ENCODE measurements around the gene ESRRG.
"Not testable (repeated sequence)": the region's sequence is repeated elsewhere in the genome, so short reads cannot be mapped to it uniquely, and the experiment has no call there.

Gene ESRRG

DNA sequence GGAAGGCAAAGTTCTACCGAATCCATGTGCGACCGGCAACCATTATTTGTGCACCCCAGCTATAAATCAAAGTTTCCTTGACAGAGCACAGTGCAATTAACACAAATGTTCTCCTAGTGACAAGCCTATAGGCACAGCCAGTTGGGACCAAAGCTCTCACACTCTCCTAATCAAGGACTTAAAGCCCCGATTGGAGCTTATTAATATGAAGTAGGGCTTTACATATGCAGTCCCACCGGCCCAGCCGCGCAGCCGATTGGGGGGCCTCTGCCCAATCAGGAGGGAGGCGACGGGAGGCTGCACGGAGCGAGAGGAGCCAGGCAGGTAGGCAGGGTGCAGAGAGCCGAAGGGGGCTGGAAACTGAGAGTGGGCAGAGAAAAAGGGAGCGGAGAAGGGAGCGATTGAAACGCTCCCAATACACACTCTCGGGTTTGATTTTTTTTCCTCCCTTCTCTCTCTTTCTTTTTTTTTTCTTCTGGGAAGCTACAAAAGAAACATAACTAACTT, at the start of gene ESRRG:
Gene ESRRG (minus strand): TSS at position 156 of the 507 bp plus-strand sequence. CDS start 130 bp downstream, at position 26.
- no peak for DNase-seq

DNA sequence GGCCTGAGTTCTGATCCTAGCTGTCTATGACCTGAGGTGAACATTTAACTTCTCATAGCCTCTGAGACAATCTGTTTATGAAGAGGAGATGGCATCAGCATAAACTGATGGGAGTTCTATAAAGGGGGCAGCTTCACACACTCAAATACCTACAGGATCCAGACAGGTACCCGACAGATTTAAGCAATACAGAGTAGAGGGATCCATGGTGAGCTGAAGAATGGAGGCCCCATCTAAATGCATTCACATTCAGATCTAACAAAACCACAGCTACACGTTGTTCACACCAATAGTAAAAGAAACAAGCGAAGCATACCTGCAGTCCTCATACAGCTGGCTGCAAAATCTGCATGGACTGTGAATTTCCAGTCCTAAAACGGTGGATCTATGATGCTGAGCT, 48.7 kb upstream of the ESRRG start:
- DNase-seq: no peak

DNA sequence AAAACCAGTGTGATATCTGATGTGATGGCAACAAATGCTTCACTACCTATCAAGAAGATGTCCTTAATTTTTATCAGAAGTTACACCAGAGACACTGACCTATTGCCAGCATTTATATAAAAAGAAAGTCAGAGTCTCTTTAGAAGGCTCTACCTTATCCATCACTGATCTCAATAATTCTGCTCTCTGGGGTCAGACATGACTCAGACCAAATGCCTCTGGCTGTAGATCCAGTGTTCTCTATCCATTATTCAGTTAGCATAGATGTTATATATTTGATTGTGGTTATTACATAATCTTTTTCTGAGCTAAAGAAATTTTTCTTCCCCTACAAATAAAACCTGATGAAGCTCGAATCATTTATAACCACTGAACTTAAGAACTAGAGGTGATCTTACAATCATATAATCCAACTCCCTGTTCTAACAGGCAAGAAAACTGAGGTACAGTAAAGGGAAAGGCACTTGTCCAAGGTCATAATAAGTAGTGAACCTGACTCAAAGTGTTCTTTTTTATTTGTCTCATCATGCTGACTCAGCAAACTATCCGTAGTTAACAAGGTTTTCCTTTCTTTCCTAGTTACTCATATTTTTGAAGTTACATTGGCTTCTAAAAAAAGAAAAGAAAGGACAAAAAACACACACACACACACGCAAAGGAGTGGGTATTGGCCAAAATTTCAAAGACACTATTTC, 43.6 kb upstream of the ESRRG start:
- DNase-seq: no peak

DNA sequence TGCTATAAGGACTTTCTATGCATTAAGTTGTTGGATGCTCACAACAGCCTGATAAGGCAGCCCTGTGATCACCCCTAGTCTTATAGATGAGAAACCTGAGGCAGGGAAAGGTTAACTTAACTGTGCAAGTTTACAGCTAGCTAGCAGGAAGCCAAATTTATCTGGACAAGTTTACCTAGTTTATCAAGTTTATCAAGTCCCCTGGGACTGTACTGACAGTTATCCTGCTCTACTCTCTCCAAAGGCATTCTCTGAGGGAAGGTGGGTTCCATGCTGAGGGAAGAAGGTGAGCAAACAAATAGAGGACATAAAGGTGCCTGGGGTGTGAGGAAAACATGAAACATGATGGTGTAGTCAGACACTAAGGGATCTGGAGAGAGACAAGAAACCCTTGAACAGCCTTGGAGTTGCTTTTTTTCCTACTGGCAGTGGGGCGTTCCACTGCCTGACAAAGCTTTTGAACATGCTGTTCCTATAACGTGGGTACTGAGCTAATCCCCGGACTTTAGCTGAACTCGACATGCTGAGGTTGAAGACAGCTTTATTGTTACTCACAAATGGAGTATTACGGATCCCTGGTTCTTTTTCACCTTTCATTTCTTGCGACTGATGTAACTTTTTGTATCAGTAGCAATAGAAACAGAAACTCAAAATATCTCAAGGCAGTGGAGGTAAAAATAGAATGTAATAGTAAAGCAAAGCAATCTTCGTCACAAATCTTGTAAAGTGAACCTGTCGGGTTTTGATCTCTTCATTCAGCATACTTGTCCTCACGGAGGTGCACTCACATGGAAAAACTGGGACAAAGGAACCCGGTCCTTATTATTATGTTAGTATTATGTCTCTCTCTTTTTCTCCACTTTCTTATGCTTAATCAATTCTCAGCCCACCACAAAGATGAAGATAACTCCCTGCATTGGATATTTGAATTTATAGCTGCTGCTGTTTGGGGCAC, 42.4 kb upstream of the ESRRG start:
- no peak for DNase-seq

DNA sequence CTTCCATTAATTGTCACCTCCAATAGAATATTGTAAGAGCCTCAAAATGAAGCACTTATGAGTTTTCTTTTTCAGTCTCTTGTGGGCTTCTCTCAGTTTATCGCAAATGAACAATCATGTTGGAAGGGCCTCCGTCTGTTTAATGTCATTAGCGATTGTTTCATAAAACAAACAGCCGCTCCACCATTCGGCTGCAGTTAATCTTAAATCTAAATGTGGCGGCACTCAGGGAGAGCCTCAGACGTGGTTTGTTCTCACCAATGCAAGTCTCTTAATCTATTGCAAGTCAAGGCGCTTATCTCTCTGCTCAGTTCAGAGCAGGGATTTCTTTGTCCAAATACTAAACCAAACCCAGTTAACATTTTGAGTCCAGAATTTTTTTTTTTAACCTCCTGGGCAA, 34.9 kb upstream of the ESRRG start:
- no peak for DNase-seq

DNA sequence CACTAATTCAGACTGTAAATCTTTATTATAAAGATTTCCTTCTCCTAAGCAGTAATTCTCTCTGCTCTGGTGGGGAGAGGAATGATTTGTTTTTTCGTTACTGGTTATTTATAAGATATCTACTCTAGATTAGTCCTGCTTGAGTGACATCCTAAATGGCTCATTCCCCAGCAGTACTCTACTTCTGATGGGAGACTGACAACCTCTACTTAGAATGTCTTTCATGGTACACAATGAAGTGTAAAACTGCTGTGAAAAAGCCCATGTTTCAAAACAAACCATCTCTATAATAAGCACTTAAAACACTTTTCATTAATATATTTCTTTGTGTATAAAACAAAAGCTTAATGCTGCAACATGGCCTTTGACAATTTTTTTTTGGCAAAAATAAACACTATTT, 33.9 kb upstream of the ESRRG start:
- DNase-seq: no peak

DNA sequence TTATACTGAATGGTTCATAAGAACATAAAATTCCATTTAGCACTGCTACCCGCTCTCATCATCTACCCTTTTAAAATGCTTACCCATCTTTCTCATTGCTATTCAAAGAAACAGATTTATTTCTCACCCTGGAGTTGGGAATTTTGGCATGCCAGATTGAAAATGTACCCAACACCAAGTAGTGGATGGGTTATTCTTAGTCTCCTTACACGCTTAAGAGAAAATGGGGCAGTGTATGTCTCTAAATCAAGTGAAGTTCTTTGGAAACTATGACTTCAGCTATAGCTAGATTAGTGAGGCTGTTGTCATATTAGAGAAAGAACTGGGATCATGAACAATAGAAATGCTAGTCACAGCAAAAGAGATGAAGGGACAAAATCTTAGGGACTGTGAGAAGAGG, 27.7 kb upstream of the ESRRG start:
- DNase-seq: no peak

DNA sequence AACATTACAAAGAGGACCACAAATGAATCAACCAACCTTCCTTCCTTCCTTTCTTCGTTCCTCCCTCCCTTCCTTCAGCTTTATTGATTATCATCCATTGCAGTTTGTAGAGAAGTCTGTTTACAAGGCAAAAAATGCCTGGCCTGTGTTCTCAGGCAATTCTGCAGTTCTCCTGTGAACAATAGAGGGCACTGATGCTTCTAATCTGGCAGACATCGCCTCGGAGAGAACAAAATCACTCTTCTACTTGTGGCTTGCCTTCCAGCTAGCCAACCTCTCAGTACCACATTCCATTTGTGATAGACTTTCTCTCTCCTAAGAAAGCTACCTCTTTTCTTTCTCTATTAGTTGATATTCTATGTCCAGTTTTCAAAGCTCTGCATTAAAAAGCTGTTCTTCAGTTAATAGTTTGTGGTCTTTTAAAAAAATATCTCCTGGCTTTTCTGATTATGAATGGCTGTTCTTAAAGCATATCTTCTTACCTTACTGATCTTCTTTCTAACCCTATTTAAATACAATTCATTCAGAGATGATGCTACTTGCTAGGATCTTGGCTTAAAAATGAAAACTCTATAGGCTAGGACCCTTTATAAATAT, 26.9 kb upstream of the ESRRG start:
- no peak for DNase-seq

DNA sequence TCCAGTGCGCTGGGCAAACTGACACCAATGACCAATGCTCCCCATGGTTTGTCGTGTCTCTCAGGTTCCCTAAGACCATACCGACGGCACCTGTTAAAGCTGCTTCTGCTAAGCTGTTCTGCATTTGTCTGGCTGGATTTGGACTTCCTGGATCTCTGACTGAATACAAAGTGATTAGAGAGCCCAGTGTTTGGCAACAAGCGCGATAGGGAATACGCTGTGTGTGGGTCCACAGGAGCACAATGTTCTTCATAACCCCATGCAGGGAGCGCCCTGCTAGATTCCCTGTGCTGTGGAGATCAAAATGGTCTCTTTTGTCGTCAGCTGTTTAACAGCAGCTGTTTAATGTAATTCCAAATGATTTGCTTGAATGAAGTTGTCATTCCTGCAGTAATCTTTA, 26.0 kb upstream of the ESRRG start:
- DNase-seq: no peak

DNA sequence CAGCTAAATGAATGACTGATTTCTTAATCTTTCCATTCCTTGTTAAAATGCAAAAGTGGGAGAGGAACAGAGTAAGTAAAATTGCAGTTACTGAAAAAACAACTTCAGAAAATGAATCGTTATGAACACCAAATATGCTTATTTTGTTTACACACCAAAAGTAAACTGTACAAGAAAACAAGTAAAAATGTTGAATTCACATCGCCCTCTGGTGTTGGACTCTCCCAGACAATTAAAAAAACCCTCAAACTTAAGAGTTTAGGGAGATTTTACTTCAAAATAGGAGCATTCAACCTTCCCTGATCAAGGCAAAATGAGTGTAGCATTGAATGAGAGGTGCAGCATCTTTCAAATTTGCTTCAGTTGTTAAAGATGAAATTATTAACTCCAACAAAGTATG, 19.4 kb upstream of the ESRRG start:
- DNase-seq: no peak

DNA sequence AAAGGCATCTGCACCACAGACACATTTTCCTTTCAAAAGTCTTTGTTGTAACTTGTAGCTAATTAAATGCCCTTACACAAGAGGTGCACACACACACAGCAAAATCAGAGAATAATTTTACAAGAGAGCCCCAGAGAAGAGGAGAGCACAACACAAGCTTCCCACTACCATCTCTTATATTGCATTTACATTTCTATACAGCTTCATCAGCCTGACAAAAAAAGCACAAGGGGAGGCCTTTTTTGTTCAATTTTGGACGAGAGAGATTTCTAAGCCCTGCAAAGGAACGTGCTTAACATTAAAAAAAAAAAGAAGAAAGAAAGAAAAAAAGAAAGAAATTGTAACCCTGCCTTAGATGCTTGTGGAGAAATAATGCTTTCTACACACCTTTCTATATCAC, 17.1 kb upstream of the ESRRG start:
- DNase-seq: no peak

DNA sequence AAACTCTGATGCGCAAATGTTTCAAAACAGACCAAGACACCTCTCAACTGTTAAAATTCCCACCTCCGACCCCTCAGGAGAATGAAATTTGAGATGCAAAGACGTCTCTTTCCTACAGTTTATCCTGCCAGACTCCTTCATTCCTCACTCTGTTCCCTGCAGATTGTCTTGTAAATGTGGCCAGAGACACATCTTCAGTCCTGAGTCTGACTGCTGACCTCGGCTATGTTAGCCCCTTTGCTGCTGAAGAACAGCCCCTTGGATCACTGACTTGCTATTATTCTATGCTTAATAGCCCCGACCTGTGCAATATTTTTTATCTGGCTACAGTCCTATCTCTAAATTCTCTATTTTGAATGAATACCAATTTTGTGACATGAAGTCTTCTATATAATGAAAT, 16.6 kb upstream of the ESRRG start:
- DNase-seq: no peak

DNA sequence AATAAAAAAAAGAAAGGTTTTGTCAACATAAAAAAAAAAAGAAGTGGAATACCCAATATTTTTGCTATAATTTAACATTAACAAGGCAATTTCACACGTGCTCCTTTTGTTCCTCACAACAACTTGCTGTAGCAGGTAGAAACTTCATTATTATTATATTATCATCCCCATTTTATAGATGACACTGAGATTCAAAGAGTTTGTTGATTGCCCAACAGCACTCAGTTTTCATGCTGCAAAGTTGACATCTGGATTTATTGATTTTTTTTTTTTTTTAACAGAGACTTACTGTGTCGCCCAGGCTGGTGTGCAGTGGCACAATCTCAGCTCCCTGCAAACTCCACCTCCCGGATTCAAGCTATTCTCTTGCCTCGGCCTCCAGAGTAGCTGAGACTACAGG, 8.9 kb upstream of the ESRRG start:
- DNase-seq: no peak

DNA sequence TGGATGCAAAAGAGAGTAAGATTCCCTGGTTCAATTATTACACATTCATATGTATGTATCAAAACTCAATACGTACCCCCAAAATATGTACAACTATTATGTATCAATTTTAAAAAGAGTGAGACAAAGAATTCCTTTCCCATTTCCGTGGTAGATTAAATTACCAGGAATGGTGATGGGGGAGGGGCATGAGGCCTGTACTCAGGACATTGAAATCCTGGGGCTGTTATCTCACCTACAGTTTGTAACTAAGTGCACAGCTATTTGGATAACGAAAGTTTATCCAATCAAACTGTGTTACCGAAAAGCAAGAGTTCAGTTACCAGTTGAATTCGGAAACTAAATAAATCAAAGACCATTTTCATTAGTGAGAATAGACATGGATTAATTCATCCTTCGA, 8.3 kb upstream of the ESRRG start:
- no peak for DNase-seq

DNA sequence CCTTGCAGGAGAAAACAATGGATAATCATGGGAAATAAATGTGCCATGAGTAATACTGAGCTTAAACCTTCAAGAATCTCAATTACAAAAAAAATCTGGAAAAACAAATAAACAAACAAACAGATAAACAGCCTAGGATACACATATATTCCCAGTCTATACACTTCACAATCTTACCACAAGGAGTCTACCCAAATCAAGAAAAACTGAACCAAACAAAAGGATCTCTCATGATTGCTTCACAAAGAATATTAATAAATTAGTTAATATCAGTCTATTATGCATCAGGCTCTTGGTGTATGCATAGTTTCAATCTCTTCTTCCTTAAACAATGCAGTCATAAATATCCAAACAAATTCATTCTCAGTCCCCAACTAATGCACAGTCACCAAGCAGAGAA, 3.2 kb upstream of the ESRRG start:
- DNase-seq: no peak

DNA sequence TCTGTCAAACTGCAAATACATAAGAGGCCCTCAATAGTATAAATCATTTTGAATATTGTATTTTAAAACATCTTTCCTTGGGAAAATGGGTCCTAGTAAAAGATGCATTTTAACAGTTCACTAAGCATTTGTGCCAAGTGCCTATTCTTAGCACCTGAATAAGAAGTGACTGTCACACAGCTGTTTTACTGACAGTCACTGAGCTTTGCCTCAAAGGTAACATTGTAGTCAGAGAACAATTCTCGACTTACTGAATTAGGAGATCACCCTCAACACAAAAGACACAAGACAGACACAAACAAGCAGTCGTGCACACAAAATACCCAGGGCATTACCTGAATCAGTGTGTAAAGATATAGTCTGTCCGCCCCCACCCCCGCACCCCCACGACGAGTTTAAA, 408 bp downstream of the ESRRG start:
- no peak for DNase-seq

DNA sequence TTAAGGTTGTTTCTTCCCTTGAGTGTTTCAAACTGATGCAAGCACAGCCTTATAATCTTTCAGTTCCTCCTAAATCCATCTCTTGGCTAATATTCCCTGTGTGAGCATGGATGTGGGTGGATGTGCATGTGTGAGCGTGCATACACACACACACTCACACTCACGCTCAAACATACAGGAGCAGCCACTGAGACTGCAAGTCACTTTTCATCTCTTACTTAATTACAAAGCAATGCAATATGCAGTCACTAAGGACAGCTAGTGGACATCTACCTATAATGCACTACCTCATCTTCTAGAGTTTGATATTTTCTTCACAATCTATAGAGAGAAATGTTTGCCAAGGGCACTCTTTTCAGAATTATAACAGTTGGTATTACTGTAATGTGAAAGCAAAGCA, 1.4 kb downstream of the ESRRG start:
- DNase-seq: no peak

DNA sequence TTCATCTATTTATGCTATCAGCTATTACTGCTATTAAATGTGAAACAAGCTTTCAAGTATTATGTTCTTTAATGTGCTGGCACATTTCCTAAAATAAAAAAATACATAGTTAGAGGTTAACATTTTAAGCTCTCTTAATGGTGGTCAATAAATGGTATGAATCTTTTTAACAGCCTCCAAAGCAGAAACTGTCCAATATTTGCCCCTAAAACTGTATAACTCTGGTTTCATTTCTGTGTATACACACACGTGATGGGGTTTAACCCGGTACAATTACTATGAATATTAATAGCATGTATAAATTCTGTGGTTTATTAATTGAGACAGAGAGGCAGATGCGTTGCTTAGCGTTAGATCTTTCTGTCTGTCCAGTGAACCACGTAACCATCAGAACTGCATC, 2.2 kb downstream of the ESRRG start:
- no peak for DNase-seq

DNA sequence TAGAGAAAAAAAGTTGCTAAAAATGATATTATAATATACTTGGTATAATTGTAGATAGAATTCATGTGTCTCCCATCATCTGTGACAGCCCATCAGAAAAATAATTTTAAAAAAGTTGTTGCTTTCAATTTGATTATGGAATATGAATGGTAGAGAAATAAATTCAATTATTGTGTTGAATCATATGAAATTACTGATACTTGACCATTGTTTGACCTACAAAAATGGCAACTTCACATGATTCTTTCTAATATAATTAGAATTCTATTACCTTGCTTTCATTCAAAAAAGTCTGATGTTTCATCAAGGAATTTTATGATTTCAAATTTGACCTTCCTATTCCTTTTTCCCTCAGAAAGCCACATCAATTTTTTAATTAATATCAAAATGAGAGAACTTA, 11.5 kb downstream of the ESRRG start:
- DNase-seq: no peak

DNA sequence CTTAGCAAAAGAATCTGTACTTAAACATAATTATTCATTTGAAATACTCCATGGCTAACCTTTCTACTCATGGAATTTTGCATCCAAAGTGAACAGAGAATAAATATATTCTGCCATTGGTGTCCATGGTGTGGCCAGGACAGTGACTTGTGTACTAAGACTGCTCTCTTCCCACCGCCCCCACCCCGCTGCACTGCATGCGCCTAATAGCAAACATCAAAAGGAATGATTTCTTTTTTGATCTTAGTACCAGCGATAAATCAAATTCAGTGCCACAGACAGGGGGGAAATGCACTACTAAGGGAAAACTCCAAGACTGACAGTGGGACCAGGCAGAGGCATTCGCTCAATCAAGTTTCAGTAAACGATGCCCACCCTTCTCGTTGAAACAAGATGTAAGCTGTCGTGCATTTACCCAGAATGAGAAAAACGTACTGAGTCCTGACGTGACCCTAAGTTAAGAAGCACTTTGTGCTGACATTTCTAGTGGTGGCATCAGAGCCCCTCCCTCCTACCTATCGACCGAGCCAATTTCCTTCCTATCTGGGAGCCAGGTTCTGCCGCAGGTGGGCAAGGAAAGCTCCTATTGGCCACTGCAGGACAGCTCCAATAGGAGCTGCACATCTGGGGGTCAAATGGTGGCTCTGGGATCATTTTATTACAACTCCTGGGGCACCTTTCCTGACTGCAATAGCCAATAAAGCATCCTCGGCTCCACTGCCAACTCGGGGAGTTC, 12.5 kb downstream of the ESRRG start:
- DNase-seq: no peak

DNA sequence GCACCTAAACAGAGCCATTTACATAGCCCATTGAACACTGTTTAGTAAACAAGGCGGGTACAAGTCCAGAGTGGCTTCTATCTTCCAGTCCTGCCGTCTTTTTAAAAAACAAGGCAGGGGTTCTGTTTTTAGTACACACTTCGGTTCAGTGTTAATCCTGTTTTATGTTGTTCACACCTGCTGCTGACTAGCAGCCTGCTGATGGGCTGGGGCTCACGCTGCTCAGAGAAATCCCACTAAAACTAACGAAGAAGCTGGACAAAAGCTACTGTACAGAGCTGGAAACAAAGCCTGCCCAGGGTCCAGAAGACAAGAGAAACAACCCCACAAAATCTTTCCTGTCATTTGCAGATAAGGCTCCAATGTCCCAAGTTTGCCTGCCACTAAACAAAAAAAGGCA, 13.2 kb downstream of the ESRRG start:
- no peak for DNase-seq

DNA sequence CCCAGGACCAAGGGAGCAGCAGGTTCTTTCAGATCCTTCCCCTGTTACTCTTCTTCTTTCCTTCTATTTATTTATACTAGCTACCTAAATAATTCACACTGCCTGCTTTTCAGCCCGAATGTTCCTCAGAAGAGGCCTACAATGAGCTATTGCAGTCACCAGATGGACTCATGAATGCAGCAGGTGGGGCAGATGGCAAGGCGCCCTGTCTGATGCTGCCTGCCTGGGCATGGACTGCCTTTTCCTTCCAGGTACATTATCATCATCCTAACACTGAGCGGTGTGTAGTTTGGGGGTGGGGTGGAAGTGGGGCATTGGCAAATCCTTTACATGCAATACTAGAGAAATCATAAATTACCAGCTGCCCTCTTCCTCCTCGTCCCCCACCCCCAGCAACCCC, 17.6 kb downstream of the ESRRG start:
- no peak for DNase-seq

DNA sequence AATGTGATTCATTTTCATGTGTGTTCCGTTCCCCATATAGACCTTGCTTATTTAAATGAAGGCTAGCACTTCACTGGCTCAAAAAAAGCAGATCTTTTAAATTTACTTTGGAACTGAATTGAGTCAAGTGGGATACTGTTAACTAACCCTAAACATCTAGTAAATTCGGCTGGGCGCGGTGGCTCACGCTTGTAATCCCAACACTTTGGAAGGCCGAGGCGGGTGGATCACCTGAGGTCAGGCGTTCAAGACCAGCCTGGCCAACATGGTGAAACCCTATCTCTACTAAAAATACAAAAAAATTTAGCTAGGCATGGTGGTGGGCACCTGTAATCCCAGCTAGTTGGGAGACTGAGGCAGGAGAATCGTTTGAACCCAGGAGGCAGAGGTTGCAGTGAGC, 19.2 kb downstream of the ESRRG start:
- not testable (repeated sequence) for DNase-seq

Measured in activated naive CD4-positive, alpha-beta T cell treated with anti-CD3 and anti-CD28 coated beads, Interleukin-2, amount 50 U/mL, for 16 hours (primary cell).